HepG2 (cell line): Measurements from ENCODE around the gene SHMT1.

Experiments used
- ARNTL ChIP-seq: sonication (generic); formaldehyde crosslinking; IDR thresholded peaks from 2 replicates; pipeline ENCODE4 v1.4.0; 2020; ENCODE audit warnings: mild to moderate bottlenecking, missing genetic modification reagents
- POGZ ChIP-seq: sonication (generic); formaldehyde crosslinking; IDR thresholded peaks from 2 replicates; pipeline ENCODE4 v1.4.0; 2020; ENCODE audit warnings: mild to moderate bottlenecking, missing genetic modification reagents

- no peak for TF ChIP-seq POGZ
- no peak for TF ChIP-seq ARNTL (CRISPR knock-in tag)
These were observed 2.8 kb downstream of the SHMT1 start for GRCh38 chr17:18360518-18360917.
